Uterus (tissue), 2 donors: ENCODE measurements around the gene NR6A1.

ENCODE experiments used
- POLR2A ChIP-seq, 2 donors: fragments of 450-650 bp; IDR thresholded peaks; one replicate each; pipeline ENCODE4 v1.6.1; 2016; ENCODE audit warnings: antibody characterized with exemption in 2 of 2, mild to moderate bottlenecking in 1 of 2, moderate library complexity in 1 of 2
- TF ChIP-seq, protein P1 (sequence below), 4 experiments: fragments of 200-600 bp in 2 of 4; fragments of 450-650 bp in 2 of 4; sonication (generic) in 2 of 4; IDR thresholded peaks; one replicate each; pipeline ENCODE4 v1.5.1; 2016 to 2019; ENCODE audit warnings: antibody characterized with exemption in 4 of 4, mild to moderate bottlenecking in 2 of 4, moderate library complexity in 1 of 4

DNA sequence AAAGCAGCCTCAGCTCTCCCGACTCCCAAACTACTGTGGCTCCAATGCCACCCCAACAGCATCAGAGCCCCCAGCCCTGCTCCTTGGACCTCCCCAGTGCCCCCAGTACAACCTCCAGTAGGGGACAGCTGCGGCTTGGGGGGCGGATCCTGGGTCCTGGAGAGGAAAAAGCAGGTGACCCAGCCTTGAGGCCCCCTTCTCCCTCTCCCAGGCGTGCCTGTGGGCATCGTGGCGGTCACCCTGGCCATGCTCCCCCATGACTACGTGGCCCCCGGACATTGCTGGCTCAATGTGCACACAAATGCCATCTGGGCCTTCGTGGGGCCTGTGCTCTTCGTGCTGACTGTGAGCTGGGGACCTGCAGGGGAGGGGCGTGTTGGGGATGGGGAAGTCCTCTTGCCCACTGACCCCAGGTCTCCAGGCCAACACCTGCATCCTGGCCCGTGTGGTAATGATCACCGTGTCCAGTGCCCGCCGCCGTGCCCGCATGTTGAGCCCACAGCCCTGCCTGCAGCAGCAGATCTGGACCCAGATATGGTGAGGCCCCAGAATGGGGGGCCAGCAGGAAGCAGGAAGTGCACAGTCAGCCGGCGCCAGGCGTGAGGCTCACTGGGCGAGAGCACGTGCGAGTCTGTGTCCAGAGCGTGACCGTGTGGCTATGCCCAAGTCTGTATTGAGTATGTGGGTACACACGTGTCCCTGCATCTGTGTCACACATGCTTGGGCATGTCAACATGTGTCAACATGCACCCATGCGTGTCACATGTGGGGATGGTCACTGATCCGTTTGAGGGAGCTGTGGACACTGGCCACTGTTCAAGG, 301.9 kb downstream of the NR6A1 start:
- TF ChIP-seq, protein P1, sequence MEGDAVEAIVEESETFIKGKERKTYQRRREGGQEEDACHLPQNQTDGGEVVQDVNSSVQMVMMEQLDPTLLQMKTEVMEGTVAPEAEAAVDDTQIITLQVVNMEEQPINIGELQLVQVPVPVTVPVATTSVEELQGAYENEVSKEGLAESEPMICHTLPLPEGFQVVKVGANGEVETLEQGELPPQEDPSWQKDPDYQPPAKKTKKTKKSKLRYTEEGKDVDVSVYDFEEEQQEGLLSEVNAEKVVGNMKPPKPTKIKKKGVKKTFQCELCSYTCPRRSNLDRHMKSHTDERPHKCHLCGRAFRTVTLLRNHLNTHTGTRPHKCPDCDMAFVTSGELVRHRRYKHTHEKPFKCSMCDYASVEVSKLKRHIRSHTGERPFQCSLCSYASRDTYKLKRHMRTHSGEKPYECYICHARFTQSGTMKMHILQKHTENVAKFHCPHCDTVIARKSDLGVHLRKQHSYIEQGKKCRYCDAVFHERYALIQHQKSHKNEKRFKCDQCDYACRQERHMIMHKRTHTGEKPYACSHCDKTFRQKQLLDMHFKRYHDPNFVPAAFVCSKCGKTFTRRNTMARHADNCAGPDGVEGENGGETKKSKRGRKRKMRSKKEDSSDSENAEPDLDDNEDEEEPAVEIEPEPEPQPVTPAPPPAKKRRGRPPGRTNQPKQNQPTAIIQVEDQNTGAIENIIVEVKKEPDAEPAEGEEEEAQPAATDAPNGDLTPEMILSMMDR (IDR thresholded peaks at IDR 0.05) = no peak
- no peak for TF ChIP-seq POLR2A (IDR thresholded peaks at IDR 0.05)
